CD4-positive, alpha-beta T cell (primary cell): ENCODE results near the gene CCPG1. TPM values are rescaled to one million over a fixed set of nuclear protein-coding genes. Genes with fewer than 3 reads are reported as not detected.
"Not testable (repeated sequence)": the region's sequence is repeated elsewhere in the genome, so short reads cannot be mapped to it uniquely, and the experiment has no call there.

Source experiments
- ATAC-seq: fragments of 200-7000 bp; cut with Tn5 transposase; one replicate; pipeline ENCODE4 v1.10.0; 2022; ENCODE audit warnings: mild to moderate bottlenecking; ENCODE audit not compliant: poor library complexity
- CTCF ChIA-PET: fragments of 350-600 bp; sonication (Branson Sonifier 250); formaldehyde crosslinking; loops from one replicate; lab custom pipeline; 2021; ENCODE audit warnings: antibody characterized with exemption, inconsistent platforms; lab: Charles Lee
- POLR2A ChIA-PET: fragments of 350-600 bp; sonication (Branson Sonifier 250); formaldehyde crosslinking; loops from one replicate; lab custom pipeline; 2021; ENCODE audit warnings: antibody characterized with exemption, inconsistent platforms; lab: Charles Lee
- DNase-seq, 14 experiments: peaks; one replicate each; pipeline ENCODE4 v3.0.0-alpha.2; 2013 to 2020; ENCODE audit warnings: mixed read lengths in 2 of 14
- H3K27ac ChIP-seq, 2 donors: one replicate each; pipeline versions ENCODE4 v1.5.1 to v1.7.0; 2013; ENCODE audit warnings: low read length in 2 of 2, low read depth in 1 of 2, mild to moderate bottlenecking in 1 of 2
- H3K27me3 ChIP-seq, 2 experiments: 1 replicate in 1 of 2; 2 replicates in 1 of 2; pipeline versions ENCODE4 v1.6.1 to v1.7.0; 2013; ENCODE audit warnings: low read length in 2 of 2, control low read depth in 1 of 2, mild to moderate bottlenecking in 1 of 2, moderate library complexity in 1 of 2; ENCODE audit not compliant: insufficient read depth in 2 of 2, control insufficient read depth in 1 of 2
- H3K36me3 ChIP-seq: one replicate; pipeline ENCODE4 v1.6.1; 2013; ENCODE audit warnings: low read length, control low read depth; ENCODE audit not compliant: insufficient read depth
- H3K4me1 ChIP-seq: one replicate; pipeline ENCODE4 v1.6.1; 2013; ENCODE audit warnings: low read length, control low read depth; ENCODE audit not compliant: insufficient read depth
- H3K4me3 ChIP-seq: one replicate; pipeline ENCODE4 v1.5.1; 2013; ENCODE audit warnings: mild to moderate bottlenecking, low read length, moderate library complexity
- H3K9me3 ChIP-seq, 2 experiments: 1 replicate in 1 of 2; 2 replicates in 1 of 2; pipeline versions ENCODE4 v1.6.1 to v1.7.0; 2013; ENCODE audit warnings: low read length in 2 of 2, mild to moderate bottlenecking in 2 of 2, control low read depth in 1 of 2, moderate library complexity in 1 of 2; ENCODE audit not compliant: control insufficient read depth in 1 of 2, insufficient read depth in 1 of 2
- H3K27ac Mint-ChIP-seq: one replicate; pipeline ENCODE4 v1.8.0; 2020; ENCODE audit warnings: mixed read lengths
- H3K27me3 Mint-ChIP-seq: one replicate; pipeline ENCODE4 v1.8.0; 2021; ENCODE audit warnings: mixed read lengths
- H3K36me3 Mint-ChIP-seq: one replicate; pipeline ENCODE4 v1.8.0; 2021; ENCODE audit warnings: low read depth, mixed read lengths
- H3K4me1 Mint-ChIP-seq: one replicate; pipeline ENCODE4 v1.8.0; 2021; ENCODE audit warnings: low read depth, mixed read lengths
- H3K4me3 Mint-ChIP-seq: one replicate; pipeline ENCODE4 v1.8.0; 2020; ENCODE audit warnings: mild to moderate bottlenecking, mixed read lengths
- H3K9me3 Mint-ChIP-seq: one replicate; pipeline ENCODE4 v1.8.0; 2020; ENCODE audit warnings: mixed read lengths
- intact Hi-C, 2 experiments: fragments of 100-400 bp; cut with DNase I in 1 of 2; cut with micrococcal nuclease in 1 of 2; formaldehyde crosslinking; loops; one replicate each; pipeline versions ENCODE4 v1.15.1 to v1.9.0; 2023 to 2025; cut with DNase I, micrococcal nuclease
- total RNA-seq, 174 experiments: library from RNA in 2 of 174; stranded (reverse) in 2 of 174; gene quantifications; one replicate each; pipeline ENCODE4 v1.2.3 and lab custom pipeline; 2021 to 2026
- TF ChIP-seq, protein P1 (sequence below): fragments of 200-600 bp; IDR thresholded peaks from one replicate; pipeline ENCODE4 v1.8.0; 2022; ENCODE audit warnings: antibody characterized with exemption, mild to moderate bottlenecking

CCPG1 gene
- total RNA-seq, 2 experiments from 2014 or later, result 29.9 to 31.5 TPM

- H3K27ac ChIP-seq, result no peak overlapping the region
- peaks cover 15% of the 10 kb centered on the region for H3K36me3 Mint-ChIP-seq
- intact Hi-C loops, result no loop called here
- peaks cover 64% of the 10 kb centered on the region for H3K4me1 Mint-ChIP-seq
- ChIA-PET POLR2A (no interaction called here), CTCF (no interaction called here)
- H3K4me3 Mint-ChIP-seq, result no peak overlapping the region
- TF ChIP-seq, protein P1, sequence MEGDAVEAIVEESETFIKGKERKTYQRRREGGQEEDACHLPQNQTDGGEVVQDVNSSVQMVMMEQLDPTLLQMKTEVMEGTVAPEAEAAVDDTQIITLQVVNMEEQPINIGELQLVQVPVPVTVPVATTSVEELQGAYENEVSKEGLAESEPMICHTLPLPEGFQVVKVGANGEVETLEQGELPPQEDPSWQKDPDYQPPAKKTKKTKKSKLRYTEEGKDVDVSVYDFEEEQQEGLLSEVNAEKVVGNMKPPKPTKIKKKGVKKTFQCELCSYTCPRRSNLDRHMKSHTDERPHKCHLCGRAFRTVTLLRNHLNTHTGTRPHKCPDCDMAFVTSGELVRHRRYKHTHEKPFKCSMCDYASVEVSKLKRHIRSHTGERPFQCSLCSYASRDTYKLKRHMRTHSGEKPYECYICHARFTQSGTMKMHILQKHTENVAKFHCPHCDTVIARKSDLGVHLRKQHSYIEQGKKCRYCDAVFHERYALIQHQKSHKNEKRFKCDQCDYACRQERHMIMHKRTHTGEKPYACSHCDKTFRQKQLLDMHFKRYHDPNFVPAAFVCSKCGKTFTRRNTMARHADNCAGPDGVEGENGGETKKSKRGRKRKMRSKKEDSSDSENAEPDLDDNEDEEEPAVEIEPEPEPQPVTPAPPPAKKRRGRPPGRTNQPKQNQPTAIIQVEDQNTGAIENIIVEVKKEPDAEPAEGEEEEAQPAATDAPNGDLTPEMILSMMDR, result no peak
- no peaks in the 10 kb centered on the region for H3K9me3 Mint-ChIP-seq
- H3K27ac Mint-ChIP-seq, result no peak overlapping the region
- H3K27me3 ChIP-seq, result no peaks in the 10 kb centered on the region
- H3K4me1 ChIP-seq, result peaks cover 24% of the 10 kb centered on the region
- ATAC-seq (no peak), DNase-seq (peak in 3 of 14 experiments; percentile 13 to 19 (median 18))
- H3K36me3 ChIP-seq, result peaks cover 3% of the 10 kb centered on the region
- no peak overlapping the region for H3K4me3 ChIP-seq
- H3K9me3 ChIP-seq, result no peaks in the 10 kb centered on the region
- H3K27me3 Mint-ChIP-seq, result no peaks in the 10 kb centered on the region
Measured at GRCh38 chr15:55403531-55403930, 4.6 kb downstream of the CCPG1 start.

DNA sequence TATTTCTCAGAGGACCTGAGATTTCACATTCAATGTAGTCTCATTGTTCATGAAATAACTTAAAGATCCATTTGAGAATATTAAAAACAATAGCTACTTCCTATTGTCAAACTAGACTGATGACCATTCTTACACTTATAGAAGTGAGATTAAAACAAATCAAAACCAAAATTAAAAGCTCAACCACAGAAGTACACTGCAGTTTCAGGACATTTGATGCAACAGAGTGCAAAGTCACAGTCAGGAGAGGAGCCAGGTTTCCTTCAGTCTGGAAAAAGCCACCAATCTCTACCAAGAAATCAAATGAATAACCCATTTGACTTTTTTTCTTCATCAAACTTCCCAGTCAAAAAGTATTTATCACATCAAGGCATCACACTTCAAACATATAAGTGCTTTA, 5.5 kb downstream of the CCPG1 start:
- DNase-seq, result no peak
- no peak overlapping the region for H3K4me3 Mint-ChIP-seq
- H3K4me1 ChIP-seq, result peaks cover 21% of the 10 kb centered on the region
- H3K36me3 Mint-ChIP-seq, result peaks cover 23% of the 10 kb centered on the region
- H3K27me3 Mint-ChIP-seq, result no peaks in the 10 kb centered on the region
- H3K9me3 ChIP-seq, result no peaks in the 10 kb centered on the region
- TF ChIP-seq, protein P1, result no peak
- H3K9me3 Mint-ChIP-seq, result no peaks in the 10 kb centered on the region
- H3K27ac ChIP-seq, result no peak overlapping the region
- peaks cover 3% of the 10 kb centered on the region for H3K36me3 ChIP-seq
- no peak overlapping the region for H3K27ac Mint-ChIP-seq
- ATAC-seq, result no peak
- H3K4me3 ChIP-seq, result no peak overlapping the region
- intact Hi-C loops, result no loop called here
- ChIA-PET POLR2A (no interaction called here), CTCF (interaction anchor here (0.9 kb wide), 1 partner anchor 11 kb away, joined by 3 read pairs; no protein-coding TSS in a partner anchor)
- peaks cover 59% of the 10 kb centered on the region for H3K4me1 Mint-ChIP-seq
- H3K27me3 ChIP-seq, result no peaks in the 10 kb centered on the region

- no peak overlapping the region for H3K4me3 Mint-ChIP-seq
- Histone ChIP-seq H3K36me3 (peaks cover 3% of the 10 kb centered on the region), H3K27ac (no peak overlapping the region), H3K27me3 (no peaks in the 10 kb centered on the region), H3K9me3 (no peaks in the 10 kb centered on the region), H3K4me3 (no peak overlapping the region), H3K4me1 (peaks cover 14% of the 10 kb centered on the region)
- H3K27me3 Mint-ChIP-seq, result no peaks in the 10 kb centered on the region
- no peak for ATAC-seq
- ChIA-PET CTCF (no interaction called here), POLR2A (no interaction called here)
- no peak for DNase-seq
- no peak overlapping the region for H3K27ac Mint-ChIP-seq
- H3K36me3 Mint-ChIP-seq, result peaks cover 30% of the 10 kb centered on the region
- intact Hi-C loops, result no loop called here
- H3K9me3 Mint-ChIP-seq, result no peaks in the 10 kb centered on the region
- TF ChIP-seq, protein P1, result no peak
- H3K4me1 Mint-ChIP-seq, result peaks cover 57% of the 10 kb centered on the region
Measured at GRCh38 chr15:55401786-55402246, 6.3 kb downstream of the CCPG1 start.

DNA sequence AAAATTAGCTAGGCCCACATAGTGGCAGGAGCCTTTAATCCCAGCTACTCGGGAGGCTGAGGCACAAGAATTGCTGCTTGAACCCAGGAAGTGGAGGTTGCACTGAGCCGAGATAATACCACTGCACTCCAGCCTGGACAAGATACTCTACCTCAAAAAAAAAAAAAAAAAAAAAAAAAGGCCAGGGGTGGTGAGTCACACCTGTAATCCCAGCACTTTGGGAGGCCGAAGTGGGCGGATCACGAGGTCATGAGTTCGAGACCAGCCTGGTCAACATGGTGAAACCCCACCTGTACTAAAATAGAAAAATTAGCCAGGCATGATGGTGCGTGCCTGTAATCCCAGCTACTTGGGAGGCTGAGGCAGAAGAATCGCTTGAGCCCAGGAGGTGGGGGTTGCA, 8.1 kb downstream of the CCPG1 start:
- H3K27me3 Mint-ChIP-seq, DNase-seq, POLR2A ChIA-PET, H3K27me3 ChIP-seq, H3K9me3 ChIP-seq, ATAC-seq, H3K4me3 Mint-ChIP-seq, H3K27ac Mint-ChIP-seq, H3K27ac ChIP-seq, intact Hi-C loops, H3K4me1 ChIP-seq, H3K36me3 ChIP-seq, CTCF ChIA-PET, H3K9me3 Mint-ChIP-seq, H3K4me3 ChIP-seq: not testable (repeated sequence)
- Mint-ChIP-seq H3K4me1 (peaks cover 60% of the 10 kb centered on the region), H3K36me3 (peaks cover 43% of the 10 kb centered on the region)
